GM12878 (cell line): Measurements from ENCODE around the gene MCM5. TPM values are rescaled to one million over a fixed set of nuclear protein-coding genes. Genes with fewer than 3 reads are reported as not detected.

Experiments
- ATAC-seq: fragments of 200-7000 bp; cut with Tn5 transposase; 3 replicates; pipeline ENCODE4 v1.9.1; 2020; ENCODE audit warnings: mild to moderate bottlenecking, moderate library complexity
- BruUV-seq: library from RNA; stranded (reverse); fragments of 400-500 nt; replicated peaks from 2 replicates; lab custom pipeline; 2021; lab: Mats Ljungman, UMichigan
- CTCF ChIA-PET: fragments of 300-600 bp; sonication (Branson Sonifier 250); formaldehyde crosslinking; extraction: SDS; loops from one replicate; lab custom pipeline; 2021; ENCODE audit warnings: inconsistent platforms; lab: Yijun Ruan, JAX
- POLR2A ChIA-PET: fragments of 350-600 bp; formaldehyde crosslinking; extraction: SDS; loops from one replicate; lab custom pipeline; 2021; ENCODE audit warnings: inconsistent platforms; lab: Charles Lee
- RAD21 ChIA-PET: fragments of 300-600 bp; sonication (Branson Sonifier 250); formaldehyde crosslinking; loops from one replicate; lab custom pipeline; 2023; ENCODE audit warnings: antibody characterized with exemption; ENCODE audit not compliant: unreplicated experiment; lab: Charles Lee
- SMC1A ChIA-PET: fragments of 300-600 bp; sonication (Branson Sonifier 250); formaldehyde crosslinking; loops from one replicate; lab custom pipeline; 2023; ENCODE audit not compliant: unreplicated experiment, uncharacterized antibody; lab: Charles Lee
- DNase-seq: peaks from one replicate; pipeline ENCODE4 v3.0.0-alpha.2; 2011; ENCODE audit warnings: low read depth, low spot score
- FAIRE-seq: peaks from 3 replicates; lab custom pipeline; 2011; peaks lifted over from hg19 to GRCh38; lab: Jason Lieb, UNC
- H2AFZ ChIP-seq: 2 replicates; pipeline ENCODE4 v1.6.0; 2011; ENCODE audit warnings: low read depth, low read length, control low read depth; ENCODE audit not compliant: control insufficient read depth
- H3K27ac ChIP-seq: 2 replicates; pipeline ENCODE4 v1.5.1; 2011; ENCODE audit warnings: control low read depth; ENCODE audit not compliant: control insufficient read depth, insufficient read depth
- H3K27me3 ChIP-seq, 2 experiments: replicated peaks in 1 of 2; 2 replicates each; pipeline versions ENCODE4 v1.6.0 to v1.6.1; 2011; ENCODE audit warnings: low read length in 1 of 2; ENCODE audit not compliant: control insufficient read depth in 2 of 2, insufficient read depth in 2 of 2
- H3K36me3 ChIP-seq, 2 experiments: 2 replicates each; pipeline ENCODE4 v1.5.1; 2011; ENCODE audit warnings: low read length in 1 of 2; ENCODE audit not compliant: control insufficient read depth in 2 of 2, insufficient read depth in 2 of 2
- H3K4me1 ChIP-seq: 2 replicates; pipeline ENCODE4 v1.6.1; 2011; ENCODE audit warnings: mild to moderate bottlenecking, low read length, moderate library complexity, mixed read lengths; ENCODE audit not compliant: control insufficient read depth, insufficient read depth
- H3K4me2 ChIP-seq: 2 replicates; pipeline ENCODE4 v1.6.0; 2011; ENCODE audit warnings: control low read depth; ENCODE audit not compliant: control insufficient read depth, insufficient read depth
- H3K4me3 ChIP-seq: fragments of 200-600 bp; sonication (generic); 2 replicates; pipeline ENCODE4 v1.5.1; 2016
- H3K79me2 ChIP-seq: 2 replicates; pipeline ENCODE4 v1.6.0; 2011; ENCODE audit warnings: low read length; ENCODE audit not compliant: control insufficient read depth, insufficient read depth
- H3K9ac ChIP-seq: 2 replicates; pipeline ENCODE4 v1.8.0; 2011; ENCODE audit warnings: low read length, control low read depth, mixed read lengths; ENCODE audit not compliant: control insufficient read depth, insufficient read depth
- H3K9me3 ChIP-seq: replicated peaks from 3 replicates; pipeline ENCODE4 v1.5.1; 2011; ENCODE audit warnings: mild to moderate bottlenecking, low read length; ENCODE audit not compliant: control insufficient read depth, insufficient read depth
- H4K20me1 ChIP-seq: 2 replicates; pipeline ENCODE4 v1.6.0; 2011; ENCODE audit not compliant: control insufficient read depth, insufficient read depth
- BHLHE40 ChIP-seq, 2 experiments: fragments of 450-650 bp in 1 of 2; IDR thresholded peaks; 2 replicates each; pipeline ENCODE4 v1.6.1; 2011 to 2017; ENCODE audit warnings: low read depth in 2 of 2, borderline replicate concordance in 1 of 2, improper control_type of control experiment in 1 of 2, low read length in 1 of 2, mild to moderate bottlenecking in 1 of 2
- GATAD2B ChIP-seq: fragments of 450-650 bp; conservative IDR thresholded peaks from 2 replicates; pipeline ENCODE4 v1.6.1; 2017; ENCODE audit warnings: low read depth, mild to moderate bottlenecking, moderate library complexity
- IKZF1 ChIP-seq: fragments of 450-650 bp; conservative IDR thresholded peaks from 2 replicates; pipeline ENCODE4 v1.6.1; 2017; ENCODE audit warnings: antibody characterized with exemption, mild to moderate bottlenecking
- IRF5 ChIP-seq: fragments of 450-650 bp; IDR thresholded peaks from 2 replicates; pipeline ENCODE4 v1.6.1; 2017; ENCODE audit warnings: borderline replicate concordance
- NFYA ChIP-seq: IDR thresholded peaks from 2 replicates; pipeline ENCODE4 v1.6.1; 2011; ENCODE audit warnings: low read depth, mild to moderate bottlenecking, low read length, improper control_type of control experiment, borderline replicate concordance
- POLR2AphosphoS2 ChIP-seq: IDR thresholded peaks from 2 replicates; pipeline ENCODE4 v1.6.1; 2011; ENCODE audit warnings: low read depth, mild to moderate bottlenecking, low read length, improper control_type of control experiment, moderate library complexity
- POLR2AphosphoS5 ChIP-seq: IDR thresholded peaks from 2 replicates; pipeline ENCODE4 v1.6.1; 2011; ENCODE audit warnings: mild to moderate bottlenecking, low read length, inconsistent platforms
- REST ChIP-seq: IDR thresholded peaks from 2 replicates; pipeline ENCODE4 v1.6.1; 2012; ENCODE audit warnings: mild to moderate bottlenecking, low read depth, low read length
- SP1 ChIP-seq: IDR thresholded peaks from one replicate; pipeline ENCODE4 v1.6.1; 2011; ENCODE audit warnings: low read depth, low read length
- SREBF2 ChIP-seq: IDR thresholded peaks from 2 replicates; pipeline ENCODE4 v1.6.1; 2012; ENCODE audit warnings: mild to moderate bottlenecking, low read length
- YY1 ChIP-seq: IDR thresholded peaks from 2 replicates; pipeline ENCODE4 v1.6.1; 2011; ENCODE audit warnings: low read depth, mild to moderate bottlenecking, low read length
- WGBS: methylation state at CpG from one replicate; pipeline ENCODE4 v1.1.6; 2016; ENCODE audit warnings: low lambda C conversion rate; ENCODE audit not compliant: insufficient replicate concordance, insufficient coverage; ENCODE audit errors: missing lambda C conversion rate; 5-methylcytosine and 5-hydroxymethylcytosine counted together
- in situ Hi-C: fragments of 300-500 bp; cut with MboI; formaldehyde crosslinking; loops from 9 replicates; pipeline ENCODE4 v1.14.3; 2018; ENCODE audit warnings: mixed read lengths
- intact Hi-C: fragments of 100-400 bp; cut with micrococcal nuclease; formaldehyde crosslinking; loops from one replicate; pipeline ENCODE4 v1.14.2; 2022; ENCODE audit not compliant: unreplicated experiment
- polyA plus RNA-seq, 11 experiments: library from polyadenylated mRNA; depleted of rRNA in 4 of 11; unstranded in 6 of 11; stranded (reverse) in 5 of 11; fragments of >200 nt; fragmentation: Nextera tagmentation in 4 of 11; fragmentation: Illumina TruSeq in 1 of 11; extraction: Ambion mirVana in 4 of 11; extraction: Trizol in 1 of 11; gene quantifications; 1 replicate in 1 of 11; 2 replicates in 10 of 11; pipeline versions ENCODE4 v1.2.1 to v1.2.3, GENCODE V29; 2011 to 2016; ENCODE audit warnings: inconsistent platforms in 2 of 11, missing spikeins in 2 of 11, low read depth in 1 of 11
- total RNA-seq, 4 experiments: library from RNA; depleted of rRNA in 3 of 4; stranded (reverse); fragments of >200 nt in 3 of 4; fragmentation: Illumina TruSeq in 1 of 4; extraction: Trizol in 1 of 4; gene quantifications; 2 replicates each; pipeline versions ENCODE4 v1.2.1 to v1.2.3, GENCODE V29; 2013 to 2021
- TF ChIP-seq, protein P1 (sequence below): fragments of 450-650 bp; IDR thresholded peaks from 2 replicates; pipeline ENCODE4 v1.6.1; 2018; ENCODE audit warnings: borderline replicate concordance, mild to moderate bottlenecking; ENCODE audit not compliant: partially characterized antibody

The MCM5 gene
- total and polyA plus RNA-seq, 10 of the 15 experiments (the other 5 are each of a cell fraction or from before 2014, with no cell fraction given): 14.1 to 360 (median 164) TPM

DNA sequence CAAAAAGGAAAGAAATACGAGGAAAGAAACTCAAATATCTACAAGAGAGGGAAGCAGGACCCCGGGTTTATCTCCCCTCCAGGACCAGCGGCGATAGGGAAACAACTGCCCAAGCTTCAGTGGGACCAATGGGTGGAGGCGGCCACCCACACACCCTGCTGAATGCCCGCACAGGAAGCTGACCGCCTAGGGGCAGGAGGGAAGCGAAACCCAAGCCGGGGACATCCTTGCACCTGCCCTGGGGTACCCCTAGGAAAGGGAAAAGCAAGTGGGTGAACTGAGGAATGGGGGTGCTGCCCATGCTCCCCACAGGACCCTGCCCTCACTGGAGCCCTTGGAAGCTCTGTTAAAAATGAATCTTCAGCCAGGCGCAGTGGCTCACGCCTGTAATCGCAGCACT, 46.6 kb upstream of the MCM5 start:
- intact Hi-C loops: loop anchor here (5.0 kb wide), 1 partner anchor 569 kb away; no protein-coding TSS in a partner anchor
- TF ChIP-seq SP1 (no peak), POLR2AphosphoS5 (no peak), SREBF2 (no peak), GATAD2B (peak; percentile 29; the same call in 1 of the 2 replicates), IRF5 (no peak), POLR2AphosphoS2 (no peak), IKZF1 (peak; percentile 90), NFYA (no peak), REST (no peak), YY1 (0 out of 2 replicates have a peak, but pooled peaks have one; percentile 4), BHLHE40 (IDR thresholded peaks at IDR 0.05; ENCODE audit: borderline replicate concordance in 1 of 2, low read depth in 2 of 2, low read length in 1 of 2) (peak; percentile 23 to 51; a peak in 1 of 4 replicates)
- TF ChIP-seq, protein P1, sequence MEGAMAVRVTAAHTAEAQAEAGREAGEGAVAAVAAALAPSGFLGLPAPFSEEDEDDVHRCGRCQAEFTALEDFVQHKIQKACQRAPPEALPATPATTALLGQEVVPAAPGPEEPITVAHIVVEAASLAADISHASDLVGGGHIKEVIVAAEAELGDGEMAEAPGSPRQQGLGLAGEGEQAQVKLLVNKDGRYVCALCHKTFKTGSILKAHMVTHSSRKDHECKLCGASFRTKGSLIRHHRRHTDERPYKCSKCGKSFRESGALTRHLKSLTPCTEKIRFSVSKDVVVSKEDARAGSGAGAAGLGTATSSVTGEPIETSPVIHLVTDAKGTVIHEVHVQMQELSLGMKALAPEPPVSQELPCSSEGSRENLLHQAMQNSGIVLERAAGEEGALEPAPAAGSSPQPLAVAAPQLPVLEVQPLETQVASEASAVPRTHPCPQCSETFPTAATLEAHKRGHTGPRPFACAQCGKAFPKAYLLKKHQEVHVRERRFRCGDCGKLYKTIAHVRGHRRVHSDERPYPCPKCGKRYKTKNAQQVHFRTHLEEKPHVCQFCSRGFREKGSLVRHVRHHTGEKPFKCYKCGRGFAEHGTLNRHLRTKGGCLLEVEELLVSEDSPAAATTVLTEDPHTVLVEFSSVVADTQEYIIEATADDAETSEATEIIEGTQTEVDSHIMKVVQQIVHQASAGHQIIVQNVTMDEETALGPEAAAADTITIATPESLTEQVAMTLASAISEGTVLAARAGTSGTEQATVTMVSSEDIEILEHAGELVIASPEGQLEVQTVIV: no peak

More for the DNA sequence above, 46.6 kb upstream of the MCM5 start:
- ChIA-PET POLR2A (interaction anchor here (0.9 to 3.0 kb wide), 7 partner anchors 9 to 229 kb away, joined by 3 to 18 read pairs (median 4); no protein-coding TSS in a partner anchor), CTCF (interaction anchor here (0.7 to 5.2 kb wide), 9 partner anchors 13 to 229 kb away, joined by 3 to 91 read pairs (median 4); partner anchors contain the start of gene HMOX1), RAD21 (interaction anchor here (0.6 to 4.4 kb wide), 16 partner anchors 9 to 295 kb away, joined by 3 to 112 read pairs (median 4); partner anchors contain the start of genes APOL6 and HMOX1), SMC1A (interaction anchor here (0.5 to 4.2 kb wide), 8 partner anchors 18 to 230 kb away, joined by 3 to 67 read pairs (median 4); no protein-coding TSS in a partner anchor)
- Histone ChIP-seq H2AFZ (peak overlapping the region; percentile 21; the same call in 1 of the 2 replicates), H3K36me3 (no peaks in the 10 kb centered on the region; a peak in 1 of 4 replicates), H3K4me2 (peak overlapping the region; percentile 10; the same call in 1 of the 2 replicates), H3K9me3 (no peaks in the 10 kb centered on the region; the same call in 2 of the 3 replicates), H3K4me1 (peaks cover 43% of the 10 kb centered on the region), H4K20me1 (no peaks in the 10 kb centered on the region), H3K4me3 (no peak overlapping the region), H3K79me2 (no peaks in the 10 kb centered on the region), H3K27me3 (no peaks in the 10 kb centered on the region), H3K27ac (peak overlapping the region; percentile 9; the same call in 1 of the 2 replicates), H3K9ac (no peak overlapping the region)
- ATAC-seq: peak; percentile 27
- WGBS: 21% methylated on average over 12 of the region's 12 CpGs
- in situ Hi-C loops: loop anchor here (5.0 to 10.0 kb wide), 4 partner anchors 229 to 771 kb away; no protein-coding TSS in a partner anchor
- no peak for DNase-seq
- FAIRE-seq: no peak
- no TSS peak for BruUV-seq
